GM19463 (cell line): Measurements from ENCODE around the gene PCID2.
"Not testable (repeated sequence)": the region's sequence is repeated elsewhere in the genome, so short reads cannot be mapped to it uniquely, and the experiment has no call there.

Source experiments
- ATAC-seq: cut with Tn5 transposase; IDR thresholded peaks from one replicate; pipeline ENCODE4 v1.9.1; 2021; ENCODE audit warnings: mild to moderate bottlenecking, moderate library complexity; ENCODE audit not compliant: unreplicated experiment

PCID2 gene

DNA sequence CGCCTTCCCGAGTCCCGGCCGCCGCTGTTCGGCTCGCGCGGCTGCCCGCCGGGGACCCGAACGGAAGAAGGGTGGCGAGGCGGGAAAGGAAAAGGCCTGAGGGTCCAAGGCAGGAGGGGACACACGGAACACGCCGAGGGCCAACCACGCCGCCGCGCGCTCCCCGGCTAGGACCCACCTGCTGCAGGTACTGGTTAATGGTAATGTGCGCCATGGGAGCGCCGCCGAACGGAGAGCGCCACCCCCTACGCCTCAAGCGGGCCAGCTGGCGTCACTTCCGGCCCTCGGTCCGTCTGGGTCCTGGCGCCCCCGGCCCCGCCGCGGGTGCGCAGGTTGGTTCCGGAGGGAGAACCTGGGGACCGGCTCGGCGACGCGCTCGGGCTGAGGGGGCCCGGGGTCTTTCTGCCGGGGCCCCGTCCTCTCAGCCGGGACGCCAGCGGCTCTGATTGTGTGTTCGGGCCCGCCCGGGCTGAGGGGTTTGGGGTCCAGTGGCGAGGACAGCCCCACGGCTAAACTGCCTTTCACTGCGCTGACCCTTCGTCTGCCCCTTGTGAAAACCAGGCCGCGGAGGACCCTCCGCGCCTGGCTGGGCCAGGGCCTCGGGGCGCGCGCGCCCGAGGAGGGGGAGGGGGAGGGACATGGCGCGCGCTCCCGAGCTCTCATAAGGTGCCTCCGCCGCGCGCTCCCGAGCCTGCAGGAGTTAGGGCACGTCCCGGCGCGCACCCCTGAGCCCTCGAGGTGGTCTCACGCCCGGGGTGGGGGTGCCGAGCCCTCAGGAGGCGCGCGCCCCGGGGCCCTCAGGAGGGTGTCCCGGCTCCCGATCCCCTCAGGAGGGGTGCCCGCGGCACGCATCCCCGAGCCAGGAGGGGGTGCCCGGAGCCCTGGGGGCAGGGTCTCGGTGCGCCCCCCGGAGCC lies at the start of gene PCID2:
PCID2 (minus strand) TSS at position 249 of the 915 bp plus-strand sequence; CDS start at position 214, 35 bp downstream.
- peak; percentile 67 for ATAC-seq

DNA sequence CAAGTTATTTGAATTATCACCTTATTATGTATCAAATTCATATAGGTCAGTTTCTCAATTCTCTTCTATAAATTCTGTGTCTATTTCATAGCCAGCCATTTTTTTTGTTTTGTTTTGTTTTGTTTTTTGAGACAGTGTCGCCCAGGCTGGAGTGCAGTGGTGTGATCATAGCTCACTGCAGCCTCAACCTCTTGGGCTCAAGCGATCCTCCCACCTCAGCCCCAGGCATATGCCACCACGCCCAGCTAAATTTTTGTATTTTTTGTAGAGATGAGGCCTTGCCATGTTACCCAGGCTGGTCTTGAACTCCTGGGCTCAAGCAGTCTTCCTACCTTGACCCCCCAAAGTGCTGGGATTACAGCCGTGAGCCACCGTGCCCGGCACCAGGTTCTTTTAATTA lies 49.4 kb upstream of the PCID2 start:
- ATAC-seq, result not testable (repeated sequence)

DNA sequence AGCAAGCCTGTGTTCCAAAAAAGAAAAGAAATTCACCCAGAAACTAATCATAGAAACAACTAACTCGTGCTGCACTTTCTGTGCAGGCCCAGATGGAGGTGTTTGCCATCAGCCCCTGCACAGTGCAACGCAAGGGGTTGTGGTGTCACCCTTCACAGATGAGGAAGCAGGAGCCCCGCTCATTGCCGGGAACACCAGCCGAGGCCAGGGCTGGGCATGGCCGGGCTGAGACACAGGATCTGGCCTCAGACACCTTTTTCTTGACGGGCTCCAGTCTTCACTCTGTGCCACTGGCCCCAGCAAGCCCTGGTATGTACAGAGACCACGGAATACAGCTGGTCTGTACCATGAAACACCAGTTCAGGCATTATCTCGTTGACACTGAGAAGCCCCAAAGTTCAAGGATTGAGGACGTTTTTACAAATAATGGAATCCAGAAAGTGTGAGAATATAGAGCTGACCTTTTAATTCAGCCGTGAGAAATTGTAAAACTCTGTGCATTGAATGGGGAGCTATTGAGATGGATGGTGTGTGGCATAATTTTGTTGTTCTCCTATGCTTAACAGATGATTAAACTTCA lies 44.1 kb upstream of the PCID2 start:
- ATAC-seq, result no peak

DNA sequence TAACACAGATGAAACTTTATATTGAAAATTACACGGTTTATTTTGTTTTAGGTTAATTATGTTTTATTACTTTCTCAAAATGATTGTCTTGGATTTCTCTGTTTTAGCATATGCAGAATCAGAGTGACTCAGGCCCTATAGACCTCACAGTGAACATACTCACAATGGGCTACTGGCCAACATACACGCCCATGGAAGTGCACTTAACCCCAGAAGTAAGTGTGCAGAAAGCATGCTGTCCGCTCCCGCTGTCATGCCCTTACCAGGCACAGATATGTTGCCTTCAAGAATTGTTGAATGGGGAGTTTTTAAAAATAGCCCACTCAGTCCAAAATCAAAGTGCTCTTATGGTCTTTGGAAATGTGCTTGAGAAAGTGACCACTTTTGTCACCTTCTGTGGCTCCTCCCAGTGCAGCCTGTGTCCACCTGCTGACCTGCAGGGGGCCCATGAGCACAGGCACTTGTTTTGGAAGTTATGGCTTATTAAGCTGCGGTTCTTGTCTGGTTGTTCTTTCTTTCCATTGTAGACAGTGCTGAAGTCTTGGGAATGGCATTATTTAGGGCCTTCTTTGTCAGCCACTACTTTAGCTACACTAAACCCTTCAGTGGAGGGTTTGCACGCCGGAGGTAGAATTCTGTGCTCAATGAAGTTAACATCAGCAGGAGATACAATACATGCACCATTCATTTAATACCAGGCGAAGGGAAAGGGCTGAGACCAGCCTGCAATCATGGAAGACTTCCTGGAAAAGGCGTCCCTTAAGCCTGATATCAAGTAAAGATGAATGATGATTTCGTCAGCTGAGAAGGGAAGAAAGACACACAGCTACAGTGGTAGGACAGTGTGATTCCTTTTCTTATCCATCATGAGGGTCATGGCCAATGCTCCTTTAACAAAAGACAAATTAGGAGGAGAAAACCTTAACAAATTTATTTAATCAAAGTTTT lies 37.7 kb upstream of the PCID2 start:
- no peak for ATAC-seq

DNA sequence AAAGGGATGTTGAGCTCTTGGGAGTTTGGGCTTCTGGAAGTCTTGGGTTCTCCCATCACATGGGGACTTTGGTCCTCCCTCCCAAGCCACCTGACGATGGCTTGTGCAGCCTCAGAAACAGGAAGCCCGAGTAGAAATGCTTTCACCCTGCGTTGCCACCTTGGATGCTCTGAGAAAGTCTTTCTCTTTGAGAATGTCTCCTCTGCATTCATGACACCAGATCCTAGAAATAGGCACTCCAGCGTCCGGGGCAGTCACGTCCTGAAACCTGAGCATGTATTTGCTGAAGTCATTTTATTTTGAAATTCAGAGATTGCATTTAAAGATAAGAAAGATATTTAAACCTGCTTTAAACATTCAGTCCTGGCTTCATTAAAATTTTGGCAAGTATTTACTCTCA lies 35.4 kb upstream of the PCID2 start:
- ATAC-seq, result no peak

DNA sequence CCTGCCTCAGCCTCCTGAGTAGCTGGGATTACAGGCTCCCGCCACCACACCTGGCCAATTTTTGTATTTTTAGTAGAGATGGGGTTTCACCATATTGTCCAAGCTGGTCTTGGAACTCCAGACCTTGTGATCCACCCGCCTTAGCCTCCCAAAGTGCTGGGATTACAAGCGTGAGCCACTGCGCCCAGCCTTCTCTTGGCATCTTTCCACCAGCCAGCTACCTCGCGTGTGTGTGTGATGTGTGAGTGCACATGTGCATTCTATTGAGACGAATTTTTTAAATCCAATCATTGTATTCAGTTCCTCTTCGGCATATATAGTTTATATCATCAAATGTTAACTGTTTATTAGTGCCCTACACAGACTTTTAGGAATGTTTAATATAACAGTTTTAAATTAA lies 33.2 kb upstream of the PCID2 start:
- ATAC-seq, result not testable (repeated sequence)

DNA sequence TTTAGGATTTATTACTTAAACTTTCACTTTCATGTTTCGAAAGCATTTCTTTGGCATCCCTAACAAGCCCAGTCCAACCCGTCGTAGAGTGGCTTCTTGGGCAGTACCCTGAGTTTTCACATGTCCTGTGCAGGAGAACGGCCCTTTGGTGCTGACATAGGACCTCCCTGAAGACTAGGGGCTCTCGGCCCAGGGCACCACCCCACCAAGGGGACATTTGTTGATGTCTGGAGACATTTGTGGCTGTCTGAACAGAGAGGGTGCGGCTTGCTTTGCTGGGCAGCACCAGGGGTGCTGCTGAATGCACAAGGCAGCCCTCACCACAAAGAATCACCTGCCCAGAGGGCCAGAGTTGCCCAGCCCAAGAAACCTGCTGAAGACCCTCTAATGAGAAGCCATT lies 31.5 kb upstream of the PCID2 start:
- no peak for ATAC-seq

DNA sequence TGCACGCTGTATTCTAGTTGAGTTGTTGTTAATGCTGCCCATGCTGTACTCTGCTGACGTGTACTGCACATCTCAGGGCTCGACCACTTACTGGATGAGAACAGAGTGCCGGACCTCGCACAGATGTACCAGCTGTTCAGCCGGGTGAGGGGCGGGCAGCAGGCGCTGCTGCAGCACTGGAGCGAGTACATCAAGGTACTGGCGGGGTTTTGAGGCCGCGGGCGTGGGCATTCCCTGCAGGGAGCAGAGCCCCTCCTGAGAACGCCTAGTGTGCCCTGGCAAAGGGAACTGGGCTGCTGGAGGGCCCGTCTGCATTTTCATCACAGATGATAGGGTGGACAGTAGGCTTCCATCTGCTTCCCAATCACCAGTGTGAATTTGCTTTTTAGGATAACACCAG lies 30.9 kb upstream of the PCID2 start:
- ATAC-seq, result no peak

DNA sequence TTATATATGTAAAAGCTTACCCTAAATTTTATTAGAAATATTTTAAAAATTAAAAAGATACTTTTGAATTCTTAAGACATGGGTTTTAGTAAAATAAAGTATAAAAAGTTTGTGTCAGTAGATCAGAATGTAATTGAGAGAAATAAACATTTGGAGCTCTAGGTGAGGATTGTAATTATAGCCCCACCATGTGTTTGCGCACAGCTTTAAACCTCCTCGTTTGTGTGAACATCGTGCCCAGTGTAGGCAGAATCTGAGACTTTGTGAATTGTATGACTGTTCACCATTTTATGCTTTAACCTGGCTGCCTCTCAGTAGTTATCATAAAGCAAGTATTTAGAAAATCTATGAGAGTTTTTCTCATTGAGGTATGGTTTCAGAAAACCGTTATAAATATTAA lies 30.1 kb upstream of the PCID2 start:
- no peak for ATAC-seq

DNA sequence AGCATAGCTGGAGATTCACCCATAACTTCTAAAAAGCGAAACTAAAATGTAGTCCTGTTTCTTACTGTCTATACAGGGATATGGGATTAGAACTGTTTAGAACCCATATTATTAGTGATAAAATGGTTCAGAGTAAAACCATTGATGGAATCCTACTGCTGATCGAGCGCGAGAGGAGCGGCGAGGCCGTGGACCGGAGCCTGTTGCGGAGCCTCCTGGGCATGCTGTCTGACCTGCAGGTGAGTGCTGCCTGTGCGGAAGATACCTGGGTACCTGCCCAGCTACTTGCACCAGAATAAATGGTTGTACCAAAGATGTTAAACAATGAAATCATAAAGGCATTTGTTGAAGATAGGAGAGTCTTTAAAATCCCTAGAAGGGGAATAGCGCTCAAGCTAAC lies 24.6 kb upstream of the PCID2 start:
- ATAC-seq, result no peak

DNA sequence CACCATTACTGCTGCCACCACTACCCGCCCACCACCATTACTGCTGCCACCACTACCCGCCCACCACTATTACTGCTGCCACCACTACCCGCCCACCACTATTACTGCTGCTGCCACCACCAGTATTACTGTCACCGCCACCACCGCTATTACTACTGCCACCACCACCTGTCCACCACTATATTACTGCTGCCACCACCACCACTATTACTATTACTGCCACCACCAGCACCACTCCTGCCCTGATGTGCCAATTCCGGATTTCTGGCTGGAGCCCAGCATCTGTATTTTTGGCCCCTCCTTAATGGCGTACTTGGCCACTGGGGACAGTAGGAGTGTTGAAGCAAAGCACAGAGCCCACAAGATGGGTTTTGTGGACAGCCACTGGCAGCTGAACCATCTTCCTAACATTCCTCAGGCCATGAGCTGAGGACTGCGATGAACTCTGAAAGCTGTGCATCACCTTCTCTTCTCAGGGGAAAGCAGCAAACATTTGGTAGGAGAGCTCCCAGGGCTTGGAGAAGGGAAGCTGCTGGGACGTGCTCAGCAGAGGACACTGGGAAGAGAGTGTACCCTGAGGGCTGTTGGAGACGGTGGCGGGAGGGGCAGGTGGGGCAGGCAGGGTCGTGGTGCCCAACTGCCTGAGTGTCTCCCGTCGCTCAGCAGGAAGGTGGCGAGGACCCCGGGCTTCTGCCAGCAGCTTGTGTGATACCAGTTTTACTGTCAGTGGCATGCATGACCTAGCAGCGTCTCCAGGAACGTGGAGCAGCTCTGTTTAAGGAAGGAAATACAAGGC lies 23.9 kb upstream of the PCID2 start:
- ATAC-seq, result no peak

DNA sequence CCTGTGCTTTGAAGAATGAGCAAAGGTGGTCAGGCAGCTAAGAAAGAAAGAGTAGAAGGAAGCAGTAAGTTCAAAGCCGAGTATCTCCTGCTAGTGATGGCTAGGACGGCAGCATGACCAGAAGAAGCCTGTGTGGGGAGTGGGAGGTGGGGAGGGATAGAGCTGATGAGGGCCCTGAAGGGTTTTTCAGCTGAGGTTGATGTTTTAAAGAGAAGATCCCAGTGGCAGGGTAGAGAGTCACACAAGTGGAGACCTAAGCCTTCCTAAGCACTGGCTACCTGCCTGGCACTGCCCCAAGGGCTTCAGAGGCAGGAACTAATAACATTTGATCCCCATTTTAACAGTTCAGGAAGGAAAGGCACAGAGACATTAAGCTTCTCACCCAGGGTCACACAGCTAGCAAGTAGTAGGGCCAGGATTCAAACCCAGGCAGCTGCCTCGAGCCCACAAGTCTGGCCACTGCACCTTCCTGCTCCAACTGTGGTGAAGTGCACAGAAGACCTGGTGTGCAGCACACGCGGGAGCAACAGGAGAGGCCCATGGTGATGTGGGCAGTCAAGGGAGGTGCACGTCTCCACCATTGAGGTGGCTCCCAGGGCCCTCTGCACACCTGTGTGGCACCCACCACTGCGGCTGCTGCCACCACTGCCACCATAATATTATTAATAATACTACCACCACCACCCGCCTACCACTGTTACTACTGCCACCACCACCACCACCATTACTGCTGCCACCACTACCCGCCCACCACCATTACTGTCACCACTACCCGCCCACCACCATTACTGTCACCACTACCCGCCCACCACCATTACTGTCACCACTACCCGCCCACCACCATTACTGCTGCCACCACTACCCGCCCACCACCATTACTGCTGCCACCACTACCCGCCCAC lies 23.1 kb upstream of the PCID2 start:
- no peak for ATAC-seq

DNA sequence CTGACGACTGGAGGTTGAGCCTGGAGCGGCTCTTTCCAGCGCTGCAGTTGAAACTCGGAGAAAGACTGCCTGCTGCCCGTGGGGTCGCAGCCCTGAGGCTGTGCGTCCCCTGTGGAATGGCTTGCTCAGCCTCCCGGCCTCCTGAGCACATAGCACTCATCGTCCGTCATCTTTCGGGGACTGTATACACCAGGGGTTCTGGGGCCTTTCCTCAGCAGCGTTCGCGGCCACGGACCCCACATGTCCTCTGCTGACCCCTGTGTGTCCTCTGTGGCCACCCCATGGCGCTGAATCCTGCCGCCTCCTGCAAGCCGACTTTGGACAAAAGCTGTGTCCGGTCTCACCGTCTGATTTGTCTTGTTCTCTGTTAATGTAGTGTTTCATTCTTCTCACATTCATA lies 21.3 kb upstream of the PCID2 start:
- no peak for ATAC-seq

DNA sequence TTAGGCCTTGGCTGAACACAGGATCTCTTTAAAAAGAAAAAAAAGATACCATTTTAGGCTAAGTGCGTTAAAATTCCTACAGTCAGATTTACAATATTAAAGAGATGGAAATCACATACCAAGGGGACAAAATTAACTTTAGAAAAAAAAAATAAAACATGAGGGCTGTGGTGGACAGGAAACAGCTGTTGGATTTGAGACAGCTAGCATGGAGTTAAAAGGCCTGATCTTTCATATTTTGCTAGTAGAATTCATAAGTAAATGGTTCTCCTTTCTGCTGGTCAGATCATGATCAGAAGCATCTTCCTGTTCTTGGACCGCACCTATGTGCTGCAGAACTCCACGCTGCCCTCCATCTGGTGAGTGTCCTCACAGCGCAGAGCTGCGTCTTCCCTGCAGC lies 20.7 kb upstream of the PCID2 start:
- ATAC-seq, result no peak

DNA sequence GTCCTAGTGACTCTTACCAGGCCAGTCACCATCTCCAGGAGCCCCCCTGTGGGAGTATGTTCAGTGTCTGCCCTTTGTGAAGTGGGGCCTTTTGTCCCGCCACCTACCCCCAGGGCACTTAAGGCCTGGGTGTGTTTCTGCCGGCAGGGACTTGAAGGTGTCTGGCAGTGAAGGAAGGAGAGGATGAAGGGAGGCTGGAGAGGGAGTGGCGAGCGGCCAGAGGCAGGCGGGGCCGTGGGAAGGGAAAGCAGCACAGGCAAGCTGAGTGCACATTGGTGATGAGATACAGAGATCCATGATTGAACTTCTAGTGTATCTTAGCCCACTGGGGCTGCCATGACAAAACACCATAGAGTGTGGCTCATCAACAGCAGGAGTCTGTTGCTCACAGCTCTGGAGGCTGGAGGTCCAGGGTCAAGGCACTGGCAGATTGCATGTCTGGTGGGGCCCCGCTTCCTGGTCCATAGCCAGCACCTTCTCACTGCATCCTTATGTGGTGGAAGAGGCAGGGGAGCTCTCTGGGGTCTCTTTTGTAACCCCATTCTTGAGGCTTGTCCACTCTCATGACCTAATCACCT lies 18.5 kb upstream of the PCID2 start:
- ATAC-seq, result no peak

DNA sequence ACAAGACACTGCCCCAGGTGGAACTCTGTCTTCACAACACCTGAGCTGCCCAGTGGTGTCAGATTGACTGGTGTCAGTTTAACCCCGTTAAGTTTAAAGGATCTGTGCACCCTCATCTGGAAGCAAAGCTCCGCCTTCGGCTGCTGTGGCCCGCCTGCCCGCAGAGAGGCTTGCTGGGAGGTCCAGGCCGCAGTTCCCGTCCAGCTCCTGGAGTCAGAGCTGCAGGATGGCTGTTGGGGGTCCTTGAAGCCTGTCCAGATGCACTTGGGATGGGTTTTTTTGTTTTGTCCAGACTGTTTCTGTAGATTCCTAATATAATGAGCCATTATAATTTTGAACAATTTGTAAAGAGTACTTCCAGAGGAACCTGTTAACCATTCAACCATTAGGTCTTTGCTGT lies 17.0 kb upstream of the PCID2 start:
- ATAC-seq, result no peak

DNA sequence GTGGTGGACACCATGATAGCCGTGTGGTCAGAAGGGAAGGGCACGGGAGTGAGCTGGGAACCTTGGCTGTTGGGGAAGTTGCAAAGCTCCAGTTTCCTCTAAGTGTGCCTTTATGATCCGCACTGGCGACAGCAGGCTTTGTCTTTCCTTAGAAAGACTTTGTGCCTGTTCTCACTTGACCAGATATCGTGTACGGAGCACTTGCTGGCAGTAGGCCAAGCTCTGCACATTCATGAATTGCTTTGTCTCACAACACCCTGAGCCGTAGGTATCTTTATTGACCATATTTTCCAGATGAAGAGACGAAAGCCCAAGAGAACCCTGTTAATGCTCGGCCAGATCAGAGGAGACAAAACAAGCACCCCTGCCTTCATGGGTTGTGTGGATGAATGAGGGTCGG lies 16.0 kb upstream of the PCID2 start:
- ATAC-seq, result no peak

DNA sequence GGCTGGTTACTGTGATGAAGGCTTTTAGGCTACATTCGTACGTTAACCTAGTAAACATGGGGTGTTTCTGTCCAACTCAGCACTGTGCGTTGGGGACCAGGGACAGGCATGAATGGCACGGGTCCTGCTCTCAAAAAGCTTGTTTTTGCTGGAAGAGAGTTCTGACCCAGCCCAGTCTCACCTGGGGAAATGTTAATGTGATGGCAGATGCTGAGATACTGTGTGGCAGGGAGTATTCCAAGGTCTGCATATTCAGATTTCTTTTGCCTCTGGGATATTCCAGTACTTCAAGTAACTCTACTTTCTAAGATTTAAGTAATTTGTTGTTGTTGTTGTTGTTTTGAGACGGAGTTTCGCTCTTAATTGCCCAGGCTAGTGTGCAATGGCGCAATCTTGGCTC lies 14.6 kb upstream of the PCID2 start:
- ATAC-seq, result no peak

DNA sequence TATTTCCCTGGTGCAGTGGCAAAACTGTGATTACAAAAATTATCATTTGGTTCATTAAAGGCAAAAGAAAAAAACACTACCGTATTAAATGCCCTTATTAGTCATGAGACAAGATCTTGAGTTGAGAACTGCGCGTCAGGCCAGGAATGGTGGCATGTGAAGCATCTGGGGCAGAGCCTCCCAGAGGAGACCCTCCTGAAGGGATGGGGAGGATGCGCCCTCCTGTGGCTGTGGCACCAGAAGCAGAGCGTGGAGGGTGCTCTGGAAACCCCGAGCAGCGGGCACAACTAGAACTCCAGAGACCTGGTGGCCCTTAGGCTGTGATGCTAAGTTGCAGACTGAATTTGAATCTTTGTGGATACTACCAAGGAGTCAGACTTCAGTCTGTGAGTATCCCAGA lies 12.4 kb upstream of the PCID2 start:
- no peak for ATAC-seq
